Uterus (tissue), 4 donors: ENCODE results near the gene DNAJC25. TPM values are rescaled to one million over a fixed set of nuclear protein-coding genes. Genes with fewer than 3 reads are reported as not detected.
"Not testable (repeated sequence)": the region's sequence is repeated elsewhere in the genome, so short reads cannot be mapped to it uniquely, and the experiment has no call there.

Experiments
- DNase-seq, 2 donors: peaks; one replicate each; pipeline ENCODE4 v3.0.0-alpha.2; 2019 to 2020
- H3K27ac ChIP-seq, 2 donors: fragments of 200-600 bp; sonication (generic); 1 replicate in 1 of 2; 2 replicates in 1 of 2; pipeline ENCODE4 v1.5.1; 2016 to 2018
- H3K27me3 ChIP-seq, 2 donors: fragments of 200-600 bp; sonication (generic); one replicate each; pipeline ENCODE4 v1.5.1; 2018 to 2019; ENCODE audit warnings: control low read depth in 1 of 2
- H3K36me3 ChIP-seq, 2 donors: fragments of 200-600 bp; sonication (generic); one replicate each; pipeline ENCODE4 v1.5.1; 2019; ENCODE audit warnings: control low read depth in 1 of 2
- H3K4me1 ChIP-seq, 2 donors: fragments of 200-600 bp; sonication (generic); one replicate each; pipeline ENCODE4 v1.5.1; 2018 to 2019; ENCODE audit warnings: control low read depth in 1 of 2
- H3K4me3 ChIP-seq, 2 donors: fragments of 200-600 bp; sonication (generic); 1 replicate in 1 of 2; 2 replicates in 1 of 2; pipeline ENCODE4 v1.5.1; 2018 to 2019; ENCODE audit warnings: mild to moderate bottlenecking in 1 of 2
- H3K9me3 ChIP-seq, 2 donors: fragments of 200-600 bp; sonication (generic); one replicate each; pipeline ENCODE4 v1.5.1; 2019; ENCODE audit warnings: control low read depth in 1 of 2
- CTCF ChIP-seq, 4 experiments: fragments of 200-600 bp in 2 of 4; fragments of 450-650 bp in 2 of 4; sonication (generic) in 2 of 4; IDR thresholded peaks; one replicate each; pipeline ENCODE4 v1.5.1; 2016 to 2019; ENCODE audit warnings: antibody characterized with exemption in 4 of 4, mild to moderate bottlenecking in 2 of 4, moderate library complexity in 1 of 4
- POLR2A ChIP-seq, 2 donors: fragments of 450-650 bp; IDR thresholded peaks; one replicate each; pipeline ENCODE4 v1.6.1; 2016; ENCODE audit warnings: antibody characterized with exemption in 2 of 2, mild to moderate bottlenecking in 1 of 2, moderate library complexity in 1 of 2
- intact Hi-C: fragments of 100-400 bp; cut with DNase I; formaldehyde crosslinking; loops from one replicate; pipeline ENCODE4 v1.15.1; 2023; ENCODE audit warnings: low total_unique reads
- total RNA-seq, 4 donors: library from RNA; depleted of rRNA in 3 of 4; stranded (reverse); fragments of >200 nt in 3 of 4; gene quantifications; one replicate each; pipeline versions ENCODE4 v1.1.0 to v1.2.4, GENCODE V29; 2014 to 2023
- donor health status: DM: yes; HTN: yes; CAD: no.

The DNAJC25 gene
- total RNA-seq, 4 donors from 2014 or later: 8.4 to 24.7 (median 9.1) TPM; not detected in 1

- no peaks in the 10 kb centered on the region for H3K9me3 ChIP-seq
- peak overlapping the region in 1 of 2 donors; percentile 80 for H3K27ac ChIP-seq
- no peaks in the 10 kb centered on the region for H3K27me3 ChIP-seq
- H3K4me3 ChIP-seq: no peak overlapping the region
- intact Hi-C loops: no loop called here
- H3K4me1 ChIP-seq: peaks cover 0 to 3% of the 10 kb centered on the region in 2 donors
- H3K36me3 ChIP-seq: no peaks in the 10 kb centered on the region
- TF ChIP-seq CTCF (IDR thresholded peaks at IDR 0.05): no peak
- TF ChIP-seq POLR2A (IDR thresholded peaks at IDR 0.05): no peak
- no peak for DNase-seq
These were observed 32.2 kb downstream of the DNAJC25 start for GRCh38 chr9:111663301-111663823.

GRCh38 chr9:111668026-111668573, 37.0 kb downstream of the DNAJC25 start:
- H3K27ac ChIP-seq: no peak overlapping the region
- no peak for DNase-seq
- H3K4me1 ChIP-seq: peaks cover 0 to 3% of the 10 kb centered on the region in 2 donors
- intact Hi-C loops: no loop called here
- H3K4me3 ChIP-seq: no peak overlapping the region
- H3K9me3 ChIP-seq: no peaks in the 10 kb centered on the region
- no peaks in the 10 kb centered on the region for H3K36me3 ChIP-seq
- H3K27me3 ChIP-seq: no peaks in the 10 kb centered on the region
- TF ChIP-seq POLR2A (IDR thresholded peaks at IDR 0.05) (no peak), CTCF (IDR thresholded peaks at IDR 0.05) (no peak)

DNA sequence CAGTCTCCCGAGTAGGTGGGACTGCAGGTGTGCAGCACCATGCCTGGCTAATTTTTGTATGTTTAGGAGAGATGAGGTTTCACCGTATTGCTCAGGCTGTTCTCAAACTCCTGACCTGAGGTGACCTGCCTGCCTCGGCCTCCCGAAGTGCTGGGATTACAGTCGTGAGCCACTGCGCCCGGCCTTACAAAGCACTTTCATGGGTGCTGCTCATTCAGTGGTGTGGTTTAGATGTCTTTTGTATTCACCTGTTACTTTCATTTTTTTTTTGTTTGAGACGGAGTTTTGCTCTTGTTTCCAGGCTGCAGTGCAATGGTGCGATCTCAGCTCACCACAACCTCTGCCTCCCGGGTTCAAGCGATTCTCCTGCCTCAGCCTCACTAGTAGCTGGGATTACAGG, 37.5 kb downstream of the DNAJC25 start:
- H3K9me3 ChIP-seq, DNase-seq, H3K4me1 ChIP-seq, H3K27ac ChIP-seq, H3K36me3 ChIP-seq, intact Hi-C loops, H3K4me3 ChIP-seq, H3K27me3 ChIP-seq: not testable (repeated sequence)

- H3K4me3 ChIP-seq: no peak overlapping the region
- H3K36me3 ChIP-seq: no peaks in the 10 kb centered on the region
- no peak for DNase-seq
- TF ChIP-seq POLR2A (IDR thresholded peaks at IDR 0.05) (no peak), CTCF (IDR thresholded peaks at IDR 0.05) (no peak)
- no peaks in the 10 kb centered on the region for H3K4me1 ChIP-seq
- no peaks in the 10 kb centered on the region for H3K9me3 ChIP-seq
- H3K27ac ChIP-seq: no peak overlapping the region
- no peaks in the 10 kb centered on the region for H3K27me3 ChIP-seq
- intact Hi-C loops: no loop called here
These were observed 43.2 kb downstream of the DNAJC25 start for GRCh38 chr9:111674319-111674718.

- Histone ChIP-seq H3K4me3 (no peak overlapping the region), H3K27ac (no peak overlapping the region), H3K27me3 (no peaks in the 10 kb centered on the region), H3K9me3 (no peaks in the 10 kb centered on the region), H3K4me1 (no peaks in the 10 kb centered on the region), H3K36me3 (no peaks in the 10 kb centered on the region)
- no peak for TF ChIP-seq CTCF (IDR thresholded peaks at IDR 0.05)
- no peak for TF ChIP-seq POLR2A (IDR thresholded peaks at IDR 0.05)
- no peak for DNase-seq
- intact Hi-C loops: no loop called here
These were observed 45.0 kb downstream of the DNAJC25 start for GRCh38 chr9:111676116-111676515.

DNA sequence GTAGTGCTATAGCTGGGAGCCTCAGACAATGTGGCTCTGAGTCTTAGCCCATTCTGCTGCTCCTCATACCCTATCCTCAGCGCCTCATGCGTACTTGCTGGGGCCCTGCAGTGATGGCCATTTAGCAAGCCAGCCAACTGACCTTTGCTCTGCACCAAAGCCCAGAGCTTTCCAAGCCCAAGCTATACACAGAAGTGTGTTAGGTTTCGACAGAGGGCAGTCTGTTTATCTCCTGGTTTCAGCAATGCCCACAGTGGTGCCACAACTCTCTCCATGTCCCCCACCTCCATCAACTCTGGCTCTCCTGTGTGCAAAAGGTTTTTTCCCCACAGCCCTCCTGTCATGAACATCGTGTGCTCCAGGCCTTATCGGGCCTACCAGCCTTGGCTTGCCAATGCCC, 47.2 kb downstream of the DNAJC25 start:
- Histone ChIP-seq H3K27ac (no peak overlapping the region), H3K27me3 (no peaks in the 10 kb centered on the region), H3K4me1 (no peaks in the 10 kb centered on the region), H3K9me3 (no peaks in the 10 kb centered on the region), H3K4me3 (no peak overlapping the region), H3K36me3 (no peaks in the 10 kb centered on the region)
- TF ChIP-seq CTCF (IDR thresholded peaks at IDR 0.05) (no peak), POLR2A (IDR thresholded peaks at IDR 0.05) (no peak)
- intact Hi-C loops: no loop called here
- no peak for DNase-seq
